Liver (tissue), 3 donors: ENCODE results near the gene PSMB1.
"Not testable (repeated sequence)": the region's sequence is repeated elsewhere in the genome, so short reads cannot be mapped to it uniquely, and the experiment has no call there.

Experiments
- CTCF ChIP-seq: fragments of 150-350 bp; IDR thresholded peaks from 2 replicates; pipeline ENCODE4 v1.5.1; 2017; ENCODE audit warnings: improper control_type of control experiment, low read depth, low read length; ENCODE audit not compliant: missing input control
- TAF1 ChIP-seq: conservative IDR thresholded peaks from 2 replicates; pipeline ENCODE4 v1.6.1; 2016; ENCODE audit warnings: antibody characterized with exemption, mild to moderate bottlenecking
- donor health status: healthy.
- donor health status: healthy.

- not testable (repeated sequence) for TF ChIP-seq CTCF, TAF1
Measured at GRCh38 chr6:170507728-170508127, 45.4 kb downstream of the PSMB1 start.
